ENCODE results near the gene MEX3A. TPM values are rescaled to one million over a fixed set of nuclear protein-coding genes. Genes with fewer than 3 reads are reported as not detected.
A peak's percentile ranks its signal among the peaks of the same experiment; 100 is the strongest.

Gene MEX3A
- total RNA-seq, 6 donors from 2014 or later: 0.26 to 2.0 (median 1.00) TPM; not detected in 1

GRCh38 chr1:156081917-156082308, 352 bp downstream of the MEX3A start:
- H3K4me3 ChIP-seq: peak overlapping the region; percentile 78 to 89 (median 84)
- no peak for TF ChIP-seq POLR2A (IDR thresholded peaks at IDR 0.05)
- no peak for TF ChIP-seq POLR2AphosphoS5 (IDR thresholded peaks at IDR 0.05)
- TF ChIP-seq EP300 (IDR thresholded peaks at IDR 0.05): no peak
- no peak for TF ChIP-seq CTCF (IDR thresholded peaks at IDR 0.05)
- ATAC-seq (ENCODE audit: low FRiP score in 2 of 2) (no peak), DNase-seq (no peak)
- 0 to 3% methylated on average over 4 to 8 of the region's 10 CpGs for WGBS, 2 donors
- peaks cover 17 to 30% (median 22%) of the 10 kb centered on the region in 4 donors for H3K4me1 ChIP-seq
- no peaks in the 10 kb centered on the region for H3K36me3 ChIP-seq
- H3K27ac ChIP-seq: peak overlapping the region in 1 of 4 donors; percentile 80
- peaks cover 0 to 4% (median 0%) of the 10 kb centered on the region in 4 donors for H3K27me3 ChIP-seq
- H3K9me3 ChIP-seq: no peaks in the 10 kb centered on the region

GRCh38 chr1:156081180-156081916, 917 bp downstream of the MEX3A start:
- H3K4me3 ChIP-seq: peak overlapping the region in 3 of 4 donors; percentile 78 to 88 (median 79)
- TF ChIP-seq EP300 (IDR thresholded peaks at IDR 0.05) (no peak), POLR2A (IDR thresholded peaks at IDR 0.05) (no peak), CTCF (IDR thresholded peaks at IDR 0.05) (no peak), POLR2AphosphoS5 (IDR thresholded peaks at IDR 0.05) (no peak)
- ATAC-seq (ENCODE audit: low FRiP score in 2 of 2) (no peak), DNase-seq (peak in 1 of 2 donors; percentile 67)
- H3K27ac ChIP-seq: no peak overlapping the region
- H3K9me3 ChIP-seq: no peaks in the 10 kb centered on the region
- peaks cover 15 to 36% (median 21%) of the 10 kb centered on the region in 4 donors for H3K4me1 ChIP-seq
- H3K36me3 ChIP-seq: no peaks in the 10 kb centered on the region
- H3K27me3 ChIP-seq: peaks cover 0 to 4% (median 0%) of the 10 kb centered on the region in 4 donors
- WGBS, 2 donors: 7 to 9% methylated on average over 26 to 34 of the region's 61 CpGs

GRCh38 chr1:156080863-156081179, 1.4 kb downstream of the MEX3A start:
- Histone ChIP-seq H3K36me3 (no peaks in the 10 kb centered on the region), H3K27ac (no peak overlapping the region), H3K9me3 (no peaks in the 10 kb centered on the region), H3K4me1 (peaks cover 16 to 41% (median 24%) of the 10 kb centered on the region in 4 donors), H3K27me3 (peaks cover 0 to 4% (median 0%) of the 10 kb centered on the region in 4 donors), H3K4me3 (peak overlapping the region in 1 of 4 donors; percentile 78)
- TF ChIP-seq EP300 (IDR thresholded peaks at IDR 0.05): no peak
- TF ChIP-seq POLR2A (IDR thresholded peaks at IDR 0.05): no peak
- TF ChIP-seq CTCF (IDR thresholded peaks at IDR 0.05): no peak
- TF ChIP-seq POLR2AphosphoS5 (IDR thresholded peaks at IDR 0.05): no peak
- no peak for DNase-seq
- WGBS, 2 donors: 62 to 72% methylated on average over 3 to 4 of the region's 4 CpGs
- no peak for ATAC-seq (ENCODE audit: low FRiP score in 2 of 2)

- no peak for TF ChIP-seq POLR2A (IDR thresholded peaks at IDR 0.05)
- TF ChIP-seq CTCF (IDR thresholded peaks at IDR 0.05): no peak
- no peak for TF ChIP-seq POLR2AphosphoS5 (IDR thresholded peaks at IDR 0.05)
- TF ChIP-seq EP300 (IDR thresholded peaks at IDR 0.05): no peak
- ATAC-seq (ENCODE audit: low FRiP score in 2 of 2) (no peak), DNase-seq (no peak)
- 63 to 77% methylated on average over 7 of the region's 8 CpGs for WGBS, 2 donors
- H3K9me3 ChIP-seq: no peaks in the 10 kb centered on the region
- H3K4me3 ChIP-seq: no peak overlapping the region
- H3K27me3 ChIP-seq: peaks cover 0 to 4% (median 0%) of the 10 kb centered on the region in 4 donors
- peaks cover 20 to 46% (median 28%) of the 10 kb centered on the region in 4 donors for H3K4me1 ChIP-seq
- no peak overlapping the region for H3K27ac ChIP-seq
- no peaks in the 10 kb centered on the region for H3K36me3 ChIP-seq
Observed at GRCh38 chr1:156080241-156080862, 1.9 kb downstream of the MEX3A start.
